Epithelial cell of prostate (primary cell): ENCODE results near the gene ZNF106.

Source experiments
- DNase-seq: peaks from one replicate; pipeline ENCODE4 v3.0.0-alpha.2; 2011; ENCODE audit warnings: low read depth, low spot score
- H3K27ac ChIP-seq: fragments of 450-650 bp; 2 replicates; pipeline ENCODE4 v1.5.1; 2017; ENCODE audit warnings: mild to moderate bottlenecking

Gene ZNF106

GRCh38 chr15:42483677-42484076, 7.3 kb downstream of the ZNF106 start:
- no peak overlapping the region for H3K27ac ChIP-seq
- no peak for DNase-seq

- no peak for DNase-seq
- no peak overlapping the region for H3K27ac ChIP-seq
Observed at GRCh38 chr15:42482701-42483100, 8.2 kb downstream of the ZNF106 start.

- no peak for DNase-seq
- H3K27ac ChIP-seq: no peak overlapping the region
Observed at GRCh38 chr15:42474827-42475226, 16.1 kb downstream of the ZNF106 start.

GRCh38 chr15:42471002-42471401, 19.9 kb downstream of the ZNF106 start:
- no peak for DNase-seq
- no peak overlapping the region for H3K27ac ChIP-seq

GRCh38 chr15:42465520-42466259, 25.3 kb downstream of the ZNF106 start:
- DNase-seq: no peak
- H3K27ac ChIP-seq: no peak overlapping the region

- no peak for DNase-seq
- no peak overlapping the region for H3K27ac ChIP-seq
Observed at GRCh38 chr15:42461261-42461660, 29.7 kb downstream of the ZNF106 start.

GRCh38 chr15:42457445-42458442, 33.2 kb downstream of the ZNF106 start:
- no peak for DNase-seq
- H3K27ac ChIP-seq: no peak overlapping the region

GRCh38 chr15:42456971-42457370, 34.0 kb downstream of the ZNF106 start:
- no peak overlapping the region for H3K27ac ChIP-seq
- no peak for DNase-seq

GRCh38 chr15:42456531-42456930, 34.4 kb downstream of the ZNF106 start:
- H3K27ac ChIP-seq: no peak overlapping the region
- no peak for DNase-seq

- no peak for DNase-seq
- H3K27ac ChIP-seq: no peak overlapping the region
Observed at GRCh38 chr15:42453826-42454225, 37.1 kb downstream of the ZNF106 start.

- H3K27ac ChIP-seq: no peak overlapping the region
- DNase-seq: no peak
Observed at GRCh38 chr15:42450425-42450790, 40.5 kb downstream of the ZNF106 start.

- no peak overlapping the region for H3K27ac ChIP-seq
- no peak for DNase-seq
Observed at GRCh38 chr15:42449770-42450424, 41.0 kb downstream of the ZNF106 start.

GRCh38 chr15:42448281-42448680, 42.7 kb downstream of the ZNF106 start:
- no peak for DNase-seq
- H3K27ac ChIP-seq: no peak overlapping the region

GRCh38 chr15:42447599-42447998, 43.3 kb downstream of the ZNF106 start:
- H3K27ac ChIP-seq: no peak overlapping the region

GRCh38 chr15:42445551-42445950, 45.4 kb downstream of the ZNF106 start:
- H3K27ac ChIP-seq: no peak overlapping the region
- DNase-seq: no peak

More at GRCh38 chr15:42447599-42447998, 43.3 kb downstream of the ZNF106 start:
- DNase-seq: no peak

GRCh38 chr15:42444415-42445063, 46.4 kb downstream of the ZNF106 start:
- peak; percentile 68 for DNase-seq

GRCh38 chr15:42427429-42428223, 63.3 kb downstream of the ZNF106 start:
- DNase-seq: no peak
- H3K27ac ChIP-seq: no peak overlapping the region

More at GRCh38 chr15:42444415-42445063, 46.4 kb downstream of the ZNF106 start:
- peak overlapping the region; percentile 37 for H3K27ac ChIP-seq

- no peak overlapping the region for H3K27ac ChIP-seq
- DNase-seq: no peak
Observed at GRCh38 chr15:42421376-42421775, 69.6 kb downstream of the ZNF106 start.

GRCh38 chr15:42419369-42419768, 71.6 kb downstream of the ZNF106 start:
- no peak overlapping the region for H3K27ac ChIP-seq
- no peak for DNase-seq
